ENCODE results near the gene KCNA1.

The KCNA1 gene

GRCh38 chr12:4894019-4894418, 15.7 kb upstream of the KCNA1 start:
- no peak for TF ChIP-seq ZNF274 (IDR thresholded peaks at IDR 0.05; ENCODE audit: low read depth, low read length)

GRCh38 chr12:4899364-4899763, 10.3 kb upstream of the KCNA1 start:
- no peak for TF ChIP-seq ZNF274 (IDR thresholded peaks at IDR 0.05; ENCODE audit: low read depth, low read length)
- no peak overlapping the region for H3K4me3 ChIP-seq (ENCODE audit: low read length)

More at GRCh38 chr12:4894019-4894418, 15.7 kb upstream of the KCNA1 start:
- no peak overlapping the region for H3K4me3 ChIP-seq (ENCODE audit: low read length)

GRCh38 chr12:4900327-4900726, 9.4 kb upstream of the KCNA1 start:
- no peak overlapping the region for H3K4me3 ChIP-seq (ENCODE audit: low read length)
- no peak for TF ChIP-seq ZNF274 (IDR thresholded peaks at IDR 0.05; ENCODE audit: low read depth, low read length)

GRCh38 chr12:4905316-4905715, 4.4 kb upstream of the KCNA1 start:
- no peak for TF ChIP-seq ZNF274 (IDR thresholded peaks at IDR 0.05; ENCODE audit: low read depth, low read length)
- no peak overlapping the region for H3K4me3 ChIP-seq (ENCODE audit: low read length)

- TF ChIP-seq ZNF274 (IDR thresholded peaks at IDR 0.05; ENCODE audit: low read depth, low read length), result no peak
- no peak overlapping the region; the same call in 1 of the 2 replicates for H3K4me3 ChIP-seq (ENCODE audit: low read length)
Measured at GRCh38 chr12:4908684-4909409, 858 bp upstream of the KCNA1 start.

- H3K4me3 ChIP-seq (ENCODE audit: low read length), result peak overlapping the region; percentile 61; the same call in 1 of the 2 replicates
- TF ChIP-seq ZNF274 (IDR thresholded peaks at IDR 0.05; ENCODE audit: low read depth, low read length), result no peak
Measured at GRCh38 chr12:4909410-4909733, 333 bp upstream of the KCNA1 start.

- H3K4me3 ChIP-seq (ENCODE audit: low read length), result peak overlapping the region; percentile 61
- no peak for TF ChIP-seq ZNF274 (IDR thresholded peaks at IDR 0.05; ENCODE audit: low read depth, low read length)
Measured at GRCh38 chr12:4910502-4911315, 1.0 kb downstream of the KCNA1 start.

- TF ChIP-seq ZNF274 (IDR thresholded peaks at IDR 0.05; ENCODE audit: low read depth, low read length), result no peak
- H3K4me3 ChIP-seq (ENCODE audit: low read length), result peak overlapping the region; percentile 61; the same call in 1 of the 2 replicates
Measured at GRCh38 chr12:4911316-4911994, 1.8 kb downstream of the KCNA1 start.

- no peak overlapping the region for H3K4me3 ChIP-seq (ENCODE audit: low read length)
- TF ChIP-seq ZNF274 (IDR thresholded peaks at IDR 0.05; ENCODE audit: low read depth, low read length), result no peak
Measured at GRCh38 chr12:4914720-4915119, 5.0 kb downstream of the KCNA1 start.

- H3K4me3 ChIP-seq (ENCODE audit: low read length), result no peak overlapping the region
- TF ChIP-seq ZNF274 (IDR thresholded peaks at IDR 0.05; ENCODE audit: low read depth, low read length), result no peak
Measured at GRCh38 chr12:4915752-4916151, 6.0 kb downstream of the KCNA1 start.

GRCh38 chr12:4918950-4919660, 9.4 kb downstream of the KCNA1 start:
- TF ChIP-seq ZNF274 (IDR thresholded peaks at IDR 0.05; ENCODE audit: low read depth, low read length), result no peak
- H3K4me3 ChIP-seq (ENCODE audit: low read length), result no peak overlapping the region

- TF ChIP-seq ZNF274 (IDR thresholded peaks at IDR 0.05; ENCODE audit: low read depth, low read length), result no peak
- no peak overlapping the region for H3K4me3 ChIP-seq (ENCODE audit: low read length)
Measured at GRCh38 chr12:4932576-4932975, 22.9 kb downstream of the KCNA1 start.

GRCh38 chr12:4933411-4933810, 23.7 kb downstream of the KCNA1 start:
- TF ChIP-seq ZNF274 (IDR thresholded peaks at IDR 0.05; ENCODE audit: low read depth, low read length), result no peak
- H3K4me3 ChIP-seq (ENCODE audit: low read length), result no peak overlapping the region

- TF ChIP-seq ZNF274 (IDR thresholded peaks at IDR 0.05; ENCODE audit: low read depth, low read length), result no peak
- no peak overlapping the region for H3K4me3 ChIP-seq (ENCODE audit: low read length)
Measured at GRCh38 chr12:4934407-4935035, 24.8 kb downstream of the KCNA1 start.
